Skin of body (tissue), 2 donors: Measurements from ENCODE around the gene TRAF5. TPM values are rescaled to one million over a fixed set of nuclear protein-coding genes. Genes with fewer than 3 reads are reported as not detected.

Experiments
- DNase-seq: peaks from one replicate; lab custom pipeline; 2025; lab: John Stamatoyannopoulos, UW
- total RNA-seq: library from RNA; depleted of rRNA; stranded (reverse); fragments of >200 nt; gene quantifications from one replicate; pipeline ENCODE4 v1.2.3, GENCODE V29; 2014

The TRAF5 gene
- total RNA-seq, 1 donor from 2014 or later = 15.2 TPM

- DNase-seq = no peak
Observed at GRCh38 chr1:211420845-211421454, 94.3 kb downstream of the TRAF5 start.

- DNase-seq = no peak
Observed at GRCh38 chr1:211424018-211424417, 97.4 kb downstream of the TRAF5 start.

Other genes with a start within 250 kb of the TRAF5 start
- gene KCNH1, start 192.7 kb upstream of the TRAF5 start, total RNA-seq = 0.59 TPM
- gene RCOR3, start 67.5 kb upstream of the TRAF5 start, total RNA-seq = 38.8 TPM
- not detected for gene RD3, start 165.3 kb downstream of the TRAF5 start, total RNA-seq